GM12878 (cell line): ENCODE results near the gene S100A2. TPM values are rescaled to one million over a fixed set of nuclear protein-coding genes. Genes with fewer than 3 reads are reported as not detected.
"Not testable (repeated sequence)": the region's sequence is repeated elsewhere in the genome, so short reads cannot be mapped to it uniquely, and the experiment has no call there.

Experiments
- ATAC-seq: fragments of 200-7000 bp; cut with Tn5 transposase; 3 replicates; pipeline ENCODE4 v1.9.1; 2020; ENCODE audit warnings: mild to moderate bottlenecking, moderate library complexity
- BruUV-seq: library from RNA; stranded (reverse); fragments of 400-500 nt; replicated peaks from 2 replicates; lab custom pipeline; 2021; lab: Mats Ljungman, UMichigan
- CTCF ChIA-PET: fragments of 300-600 bp; sonication (Branson Sonifier 250); formaldehyde crosslinking; extraction: SDS; loops from one replicate; lab custom pipeline; 2021; ENCODE audit warnings: inconsistent platforms; lab: Yijun Ruan, JAX
- POLR2A ChIA-PET: fragments of 350-600 bp; formaldehyde crosslinking; extraction: SDS; loops from one replicate; lab custom pipeline; 2021; ENCODE audit warnings: inconsistent platforms; lab: Charles Lee
- RAD21 ChIA-PET: fragments of 300-600 bp; sonication (Branson Sonifier 250); formaldehyde crosslinking; loops from one replicate; lab custom pipeline; 2023; ENCODE audit warnings: antibody characterized with exemption; ENCODE audit not compliant: unreplicated experiment; lab: Charles Lee
- SMC1A ChIA-PET: fragments of 300-600 bp; sonication (Branson Sonifier 250); formaldehyde crosslinking; loops from one replicate; lab custom pipeline; 2023; ENCODE audit not compliant: unreplicated experiment, uncharacterized antibody; lab: Charles Lee
- DNase-seq: peaks from one replicate; pipeline ENCODE4 v3.0.0-alpha.2; 2011; ENCODE audit warnings: low read depth, low spot score
- FAIRE-seq: peaks from 3 replicates; lab custom pipeline; 2011; peaks lifted over from hg19 to GRCh38; lab: Jason Lieb, UNC
- H2AFZ ChIP-seq: 2 replicates; pipeline ENCODE4 v1.6.0; 2011; ENCODE audit warnings: low read depth, low read length, control low read depth; ENCODE audit not compliant: control insufficient read depth
- H3K27ac ChIP-seq: 2 replicates; pipeline ENCODE4 v1.5.1; 2011; ENCODE audit warnings: control low read depth; ENCODE audit not compliant: control insufficient read depth, insufficient read depth
- H3K27me3 ChIP-seq, 2 experiments: replicated peaks in 1 of 2; 2 replicates each; pipeline versions ENCODE4 v1.6.0 to v1.6.1; 2011; ENCODE audit warnings: low read length in 1 of 2; ENCODE audit not compliant: control insufficient read depth in 2 of 2, insufficient read depth in 2 of 2
- H3K36me3 ChIP-seq, 2 experiments: 2 replicates each; pipeline ENCODE4 v1.5.1; 2011; ENCODE audit warnings: low read length in 1 of 2; ENCODE audit not compliant: control insufficient read depth in 2 of 2, insufficient read depth in 2 of 2
- H3K4me1 ChIP-seq: 2 replicates; pipeline ENCODE4 v1.6.1; 2011; ENCODE audit warnings: mild to moderate bottlenecking, low read length, moderate library complexity, mixed read lengths; ENCODE audit not compliant: control insufficient read depth, insufficient read depth
- H3K4me2 ChIP-seq: 2 replicates; pipeline ENCODE4 v1.6.0; 2011; ENCODE audit warnings: control low read depth; ENCODE audit not compliant: control insufficient read depth, insufficient read depth
- H3K4me3 ChIP-seq: fragments of 200-600 bp; sonication (generic); 2 replicates; pipeline ENCODE4 v1.5.1; 2016
- H3K79me2 ChIP-seq: 2 replicates; pipeline ENCODE4 v1.6.0; 2011; ENCODE audit warnings: low read length; ENCODE audit not compliant: control insufficient read depth, insufficient read depth
- H3K9ac ChIP-seq: 2 replicates; pipeline ENCODE4 v1.8.0; 2011; ENCODE audit warnings: low read length, control low read depth, mixed read lengths; ENCODE audit not compliant: control insufficient read depth, insufficient read depth
- H3K9me3 ChIP-seq: replicated peaks from 3 replicates; pipeline ENCODE4 v1.5.1; 2011; ENCODE audit warnings: mild to moderate bottlenecking, low read length; ENCODE audit not compliant: control insufficient read depth, insufficient read depth
- H4K20me1 ChIP-seq: 2 replicates; pipeline ENCODE4 v1.6.0; 2011; ENCODE audit not compliant: control insufficient read depth, insufficient read depth
- BHLHE40 ChIP-seq, 2 experiments: fragments of 450-650 bp in 1 of 2; IDR thresholded peaks; 2 replicates each; pipeline ENCODE4 v1.6.1; 2011 to 2017; ENCODE audit warnings: low read depth in 2 of 2, borderline replicate concordance in 1 of 2, improper control_type of control experiment in 1 of 2, low read length in 1 of 2, mild to moderate bottlenecking in 1 of 2
- CEBPB ChIP-seq, 2 experiments: fragments of 150-350 bp in 1 of 2; IDR thresholded peaks; 2 replicates each; pipeline ENCODE4 v1.6.1; 2012 to 2014; ENCODE audit warnings: low read depth in 2 of 2, low read length in 2 of 2, borderline replicate concordance in 1 of 2, inconsistent platforms in 1 of 2
- HDGF ChIP-seq: fragments of 450-650 bp; IDR thresholded peaks from 2 replicates; pipeline ENCODE4 v1.6.1; 2016; ENCODE audit warnings: antibody characterized with exemption
- JUND ChIP-seq: IDR thresholded peaks from 2 replicates; pipeline ENCODE4 v1.6.1; 2012; ENCODE audit warnings: low read depth, mild to moderate bottlenecking, low read length, improper control_type of control experiment, moderate library complexity
- NR2C2 ChIP-seq: IDR thresholded peaks from 2 replicates; pipeline ENCODE4 v1.6.1; 2011; ENCODE audit warnings: borderline replicate concordance, low read depth; ENCODE audit not compliant: control insufficient read depth, insufficient read length
- TCF3 ChIP-seq: IDR thresholded peaks from 2 replicates; pipeline ENCODE4 v1.6.1; 2012; ENCODE audit warnings: low read depth, mild to moderate bottlenecking, low read length, borderline replicate concordance; ENCODE audit not compliant: insufficient read depth
- TCF7 ChIP-seq: IDR thresholded peaks from 2 replicates; pipeline ENCODE4 v1.6.1; 2014; ENCODE audit warnings: antibody characterized with exemption, borderline replicate concordance
- USF2 ChIP-seq: IDR thresholded peaks from 2 replicates; pipeline ENCODE4 v1.6.1; 2011; ENCODE audit warnings: low read depth, low read length, improper control_type of control experiment, borderline replicate concordance
- YBX1 ChIP-seq: fragments of 450-650 bp; IDR thresholded peaks from 2 replicates; pipeline ENCODE4 v1.6.1; 2016; ENCODE audit warnings: antibody characterized with exemption
- ZNF384 ChIP-seq: IDR thresholded peaks from 2 replicates; pipeline ENCODE4 v1.6.1; 2012; ENCODE audit warnings: low read depth, mild to moderate bottlenecking, low read length, improper control_type of control experiment, borderline replicate concordance
- WGBS: methylation state at CpG from one replicate; pipeline ENCODE4 v1.1.6; 2016; ENCODE audit warnings: low lambda C conversion rate; ENCODE audit not compliant: insufficient replicate concordance, insufficient coverage; ENCODE audit errors: missing lambda C conversion rate; 5-methylcytosine and 5-hydroxymethylcytosine counted together
- in situ Hi-C: fragments of 300-500 bp; cut with MboI; formaldehyde crosslinking; loops from 9 replicates; pipeline ENCODE4 v1.14.3; 2018; ENCODE audit warnings: mixed read lengths
- intact Hi-C: fragments of 100-400 bp; cut with micrococcal nuclease; formaldehyde crosslinking; loops from one replicate; pipeline ENCODE4 v1.14.2; 2022; ENCODE audit not compliant: unreplicated experiment
- polyA plus RNA-seq, 11 experiments: library from polyadenylated mRNA; depleted of rRNA in 4 of 11; unstranded in 6 of 11; stranded (reverse) in 5 of 11; fragments of >200 nt; fragmentation: Nextera tagmentation in 4 of 11; fragmentation: Illumina TruSeq in 1 of 11; extraction: Ambion mirVana in 4 of 11; extraction: Trizol in 1 of 11; gene quantifications; 1 replicate in 1 of 11; 2 replicates in 10 of 11; pipeline versions ENCODE4 v1.2.1 to v1.2.3, GENCODE V29; 2011 to 2016; ENCODE audit warnings: inconsistent platforms in 2 of 11, missing spikeins in 2 of 11, low read depth in 1 of 11
- total RNA-seq, 4 experiments: library from RNA; depleted of rRNA in 3 of 4; stranded (reverse); fragments of >200 nt in 3 of 4; fragmentation: Illumina TruSeq in 1 of 4; extraction: Trizol in 1 of 4; gene quantifications; 2 replicates each; pipeline versions ENCODE4 v1.2.1 to v1.2.3, GENCODE V29; 2013 to 2021
- TF ChIP-seq, protein P1 (sequence below): fragments of 450-650 bp; IDR thresholded peaks from 2 replicates; pipeline ENCODE4 v1.6.1; 2017; ENCODE audit warnings: mild to moderate bottlenecking, low read depth, inconsistent platforms; ENCODE audit not compliant: poor library complexity, severe bottlenecking

Gene S100A2
- total and polyA plus RNA-seq, 10 of the 15 experiments (the other 5 are each of a cell fraction or from before 2014, with no cell fraction given): 0.11 to 1.5 (median 0.59) TPM; not detected in 2

GRCh38 chr1:153585006-153585405 is 19.4 kb upstream of the S100A2 start (continued):
- TF ChIP-seq YBX1 (no peak), BHLHE40 (IDR thresholded peaks at IDR 0.05; ENCODE audit: borderline replicate concordance in 1 of 2, low read depth in 2 of 2, low read length in 1 of 2) (no peak), TCF3 (no peak), JUND (no peak)
- TF ChIP-seq, protein P1, sequence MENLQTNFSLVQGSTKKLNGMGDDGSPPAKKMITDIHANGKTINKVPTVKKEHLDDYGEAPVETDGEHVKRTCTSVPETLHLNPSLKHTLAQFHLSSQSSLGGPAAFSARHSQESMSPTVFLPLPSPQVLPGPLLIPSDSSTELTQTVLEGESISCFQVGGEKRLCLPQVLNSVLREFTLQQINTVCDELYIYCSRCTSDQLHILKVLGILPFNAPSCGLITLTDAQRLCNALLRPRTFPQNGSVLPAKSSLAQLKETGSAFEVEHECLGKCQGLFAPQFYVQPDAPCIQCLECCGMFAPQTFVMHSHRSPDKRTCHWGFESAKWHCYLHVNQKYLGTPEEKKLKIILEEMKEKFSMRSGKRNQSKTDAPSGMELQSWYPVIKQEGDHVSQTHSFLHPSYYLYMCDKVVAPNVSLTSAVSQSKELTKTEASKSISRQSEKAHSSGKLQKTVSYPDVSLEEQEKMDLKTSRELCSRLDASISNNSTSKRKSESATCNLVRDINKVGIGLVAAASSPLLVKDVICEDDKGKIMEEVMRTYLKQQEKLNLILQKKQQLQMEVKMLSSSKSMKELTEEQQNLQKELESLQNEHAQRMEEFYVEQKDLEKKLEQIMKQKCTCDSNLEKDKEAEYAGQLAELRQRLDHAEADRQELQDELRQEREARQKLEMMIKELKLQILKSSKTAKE: no peak

DNA sequence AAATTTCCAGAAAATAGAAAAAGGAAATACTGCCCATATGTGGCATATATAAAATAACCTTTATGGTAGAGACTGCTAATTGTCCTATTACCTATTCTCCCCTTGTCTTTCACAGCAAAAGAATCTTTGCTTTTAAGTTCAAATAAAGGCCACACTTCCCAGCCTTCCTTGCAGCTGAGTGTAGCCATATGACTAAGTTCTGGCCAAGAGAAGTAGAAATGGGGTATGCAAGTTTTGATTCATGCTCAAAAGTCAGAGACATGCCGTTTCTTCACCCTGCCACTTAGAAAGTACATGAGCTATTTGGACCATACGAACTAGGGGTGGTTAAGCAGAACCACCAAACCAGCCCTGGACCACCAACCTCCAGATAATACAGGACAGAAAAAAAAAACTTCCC is 18.3 kb upstream of the S100A2 start:
- BruUV-seq: no TSS peak
- ATAC-seq (no peak; the same call in 2 of the 3 replicates), DNase-seq (no peak), FAIRE-seq (no peak)
- no peaks in the 10 kb centered on the region for H3K79me2 ChIP-seq
- TF ChIP-seq NR2C2 (no peak), TCF7 (no peak), ZNF384 (no peak), CEBPB (IDR thresholded peaks at IDR 0.05; ENCODE audit: borderline replicate concordance in 1 of 2, low read depth in 2 of 2, low read length in 2 of 2) (no peak), HDGF (no peak), USF2 (no peak)
- in situ Hi-C loops (no loop called here), intact Hi-C loops (no loop called here)
- WGBS: 2% methylated on average over 2 of the region's 2 CpGs
- ChIA-PET POLR2A (no interaction called here), CTCF (interaction anchor here (1.0 to 1.8 kb wide), 2 partner anchors 12 to 43 kb away, joined by 3 to 8 read pairs; partner anchors contain the start of gene S100A13), SMC1A (interaction anchor here (1.0 to 1.8 kb wide), 2 partner anchors 8 to 45 kb away, joined by 3 to 5 read pairs; partner anchors contain the start of gene S100A1), RAD21 (interaction anchor here (1.2 kb wide), 1 partner anchor 32 kb away, joined by 5 read pairs; the partner anchor contains the start of gene S100A14)
- no peak overlapping the region for H3K4me3 ChIP-seq
- H3K9me3 ChIP-seq: no peaks in the 10 kb centered on the region
- H3K4me2 ChIP-seq: no peak overlapping the region
- H3K36me3 ChIP-seq: no peaks in the 10 kb centered on the region
- no peaks in the 10 kb centered on the region for H4K20me1 ChIP-seq
- no peak overlapping the region for H3K9ac ChIP-seq
- no peak overlapping the region for H3K27ac ChIP-seq
- no peaks in the 10 kb centered on the region for H3K4me1 ChIP-seq
- no peaks in the 10 kb centered on the region for H3K27me3 ChIP-seq
- H2AFZ ChIP-seq: no peak overlapping the region

GRCh38 chr1:153583514-153583913 is 17.9 kb upstream of the S100A2 start:
- CTCF ChIA-PET: interaction anchor here (1.0 kb wide), 1 partner anchor 44 kb away, joined by 3 read pairs; the partner anchor contains the start of gene S100A13
- H3K27ac ChIP-seq, H4K20me1 ChIP-seq, BruUV-seq, H3K36me3 ChIP-seq, H3K4me1 ChIP-seq, H3K4me3 ChIP-seq, FAIRE-seq, H3K9ac ChIP-seq, intact Hi-C loops, POLR2A ChIA-PET, SMC1A ChIA-PET, H3K9me3 ChIP-seq, in situ Hi-C loops, H3K79me2 ChIP-seq, H3K27me3 ChIP-seq, RAD21 ChIA-PET, H3K4me2 ChIP-seq, DNase-seq, ATAC-seq, H2AFZ ChIP-seq: not testable (repeated sequence)
- 50% methylated on average over 2 of the region's 3 CpGs for WGBS
